ENCODE measurements around the gene FRA10AC1.
"Not testable (repeated sequence)": the region's sequence is repeated elsewhere in the genome, so short reads cannot be mapped to it uniquely, and the experiment has no call there.

The FRA10AC1 gene

DNA sequence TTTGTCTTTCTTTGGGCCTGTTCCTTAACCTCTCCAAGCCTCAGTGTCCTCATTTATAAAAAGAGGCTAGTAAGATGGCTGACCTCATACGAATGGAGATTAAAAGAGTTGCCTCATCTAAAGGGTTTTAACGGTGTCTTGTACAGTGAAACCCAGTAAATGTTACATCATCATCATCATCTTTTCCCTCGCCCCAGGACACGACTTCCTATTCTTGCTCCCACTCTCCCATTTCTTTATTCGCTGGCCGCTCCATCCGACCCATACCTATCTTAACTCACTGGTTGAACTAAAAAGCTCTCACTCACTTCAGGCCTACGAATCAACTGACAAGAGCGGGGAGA is 554 bp downstream of the FRA10AC1 start:
- peak; percentile 45 for DNase-seq

- DNase-seq = no peak
Observed at GRCh38 chr10:93697207-93697606, 5.2 kb downstream of the FRA10AC1 start.

- DNase-seq = not testable (repeated sequence)
Observed at GRCh38 chr10:93696582-93696981, 5.8 kb downstream of the FRA10AC1 start.

- no peak for DNase-seq
Observed at GRCh38 chr10:93695740-93696139, 6.7 kb downstream of the FRA10AC1 start.

DNA sequence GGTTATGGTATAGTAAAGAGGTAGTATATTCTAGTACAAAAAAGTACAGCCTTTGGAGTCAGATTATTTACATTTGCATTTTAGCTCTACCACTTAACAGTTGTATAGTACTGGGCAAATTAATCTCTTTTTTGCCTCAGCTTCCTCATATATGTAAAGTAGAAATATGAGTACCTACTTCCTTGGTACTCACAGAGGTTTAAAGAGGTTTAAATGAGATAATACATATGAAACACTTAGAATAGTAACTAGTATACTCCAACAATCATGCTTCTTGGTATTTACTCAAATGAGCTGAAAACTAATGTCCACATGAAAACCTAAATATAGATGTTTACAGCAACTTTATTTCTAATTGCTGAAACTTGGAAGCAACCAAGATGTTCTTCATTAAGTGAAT is 14.7 kb downstream of the FRA10AC1 start:
- DNase-seq = no peak

- DNase-seq = peak; percentile 66
Observed at GRCh38 chr10:93680412-93681047, 21.9 kb downstream of the FRA10AC1 start.

- no peak for DNase-seq
Observed at GRCh38 chr10:93678805-93679587, 23.4 kb downstream of the FRA10AC1 start.

- no peak for DNase-seq
Observed at GRCh38 chr10:93678386-93678785, 24.0 kb downstream of the FRA10AC1 start.

DNA sequence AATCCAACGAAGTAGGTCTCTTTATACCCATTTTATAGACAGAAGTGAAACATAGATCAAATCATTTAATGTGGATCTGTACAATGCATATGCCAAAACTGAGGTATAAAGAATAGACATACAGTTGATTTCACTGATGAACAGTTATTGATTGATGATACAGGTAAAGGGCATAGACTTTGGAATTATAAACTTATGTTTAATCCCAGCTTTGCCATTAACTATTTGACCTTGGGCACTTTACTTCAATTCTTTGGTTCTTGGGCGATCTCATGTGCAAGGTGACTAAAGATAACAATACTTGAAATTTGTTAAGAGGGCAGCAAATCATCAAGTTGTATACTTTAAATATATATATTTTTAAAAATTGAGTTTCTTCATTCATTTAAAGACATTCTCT is 28.6 kb downstream of the FRA10AC1 start:
- no peak for DNase-seq

DNA sequence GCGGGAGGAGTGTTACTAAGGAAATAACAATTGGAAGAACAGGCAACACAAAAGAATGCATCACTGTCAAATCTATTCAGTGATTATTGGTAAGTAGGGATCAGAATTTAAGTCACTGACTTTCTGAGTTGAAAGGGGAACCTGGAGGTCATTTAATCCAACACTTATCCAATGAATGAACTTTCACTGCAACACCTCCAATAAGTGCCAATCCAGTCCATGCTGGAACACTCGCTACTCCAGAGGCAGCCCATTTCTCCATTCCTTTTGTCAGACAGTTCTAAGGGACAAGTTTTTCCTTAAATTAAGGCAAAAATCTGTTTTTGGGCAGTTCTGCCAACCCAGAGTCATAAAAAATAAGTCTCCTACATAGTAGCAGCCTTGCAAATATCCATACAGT is 29.5 kb downstream of the FRA10AC1 start:
- no peak for DNase-seq

DNA sequence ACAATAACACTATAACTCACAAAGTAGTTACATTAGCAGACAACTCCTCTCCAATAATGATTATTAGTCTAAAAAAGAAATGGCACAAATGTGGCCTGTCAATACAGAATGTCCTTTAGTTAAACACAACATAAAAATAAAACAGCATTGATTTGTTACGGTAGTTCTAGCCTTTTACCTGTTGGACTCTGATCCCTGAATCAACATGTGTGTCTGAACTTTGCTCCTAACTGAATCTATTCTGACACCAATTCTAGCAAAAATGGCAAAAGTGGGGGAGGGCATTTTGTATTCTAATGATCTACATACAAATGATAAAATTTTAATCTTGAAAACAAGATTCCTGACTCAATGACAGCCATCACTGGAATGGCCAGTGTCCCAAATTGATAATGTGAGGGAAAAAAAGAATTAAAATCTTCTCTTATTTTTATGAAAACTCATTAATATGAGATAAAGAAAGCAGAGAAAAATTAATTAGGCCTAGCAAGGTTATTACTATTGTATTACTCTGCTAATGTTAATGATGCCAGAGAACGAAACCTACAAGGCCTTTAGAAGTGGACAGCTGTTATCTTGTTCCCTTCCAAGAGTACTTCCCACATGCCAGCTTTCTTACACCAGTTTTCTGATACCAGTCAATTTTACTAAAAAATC is 30.2 kb downstream of the FRA10AC1 start:
- no peak for DNase-seq

DNA sequence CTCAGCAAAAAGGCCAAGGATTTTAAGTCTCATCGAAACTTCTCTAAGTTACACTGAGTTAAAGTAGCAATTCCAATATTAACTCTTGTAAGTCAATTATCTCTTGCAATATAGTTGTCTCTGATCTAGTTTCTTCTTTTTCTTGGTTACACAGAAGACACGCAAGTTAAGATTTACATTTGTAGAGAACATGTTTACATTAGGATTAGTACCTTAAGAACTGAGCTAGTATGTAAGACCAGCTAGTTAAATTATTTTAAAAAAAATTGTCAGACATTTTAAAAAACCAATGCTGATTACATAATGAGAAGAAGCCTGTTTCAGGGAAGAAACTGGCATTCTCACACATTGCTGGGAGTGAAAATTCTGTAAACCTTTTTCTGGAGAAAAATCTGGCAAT is 31.4 kb downstream of the FRA10AC1 start:
- DNase-seq = no peak

- no peak for DNase-seq
Observed at GRCh38 chr10:93670372-93670771, 32.0 kb downstream of the FRA10AC1 start.

- no peak for DNase-seq
Observed at GRCh38 chr10:93667795-93668194, 34.6 kb downstream of the FRA10AC1 start.

- no peak for DNase-seq
Observed at GRCh38 chr10:93666030-93666429, 36.4 kb downstream of the FRA10AC1 start.

DNA sequence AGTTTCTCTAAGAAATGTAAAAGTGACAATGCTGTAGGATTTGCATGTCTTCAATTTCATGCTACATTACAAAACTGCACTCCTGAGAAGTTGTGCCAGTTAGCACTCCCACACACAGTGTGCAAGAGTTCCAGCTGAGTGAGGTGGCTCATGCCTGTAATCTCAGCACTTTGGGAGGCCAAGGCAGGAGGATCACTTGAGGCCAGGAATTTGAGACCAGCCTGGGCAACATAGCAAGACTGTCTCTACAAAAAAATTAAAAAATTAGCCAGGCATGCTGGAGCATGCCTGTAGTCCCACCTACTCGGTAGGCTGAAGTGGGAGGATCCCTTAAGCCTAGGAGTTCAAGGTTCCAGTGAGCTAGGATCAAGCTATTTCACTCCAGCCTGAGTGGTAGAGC is 44.6 kb downstream of the FRA10AC1 start:
- no peak for DNase-seq

- no peak for DNase-seq
Observed at GRCh38 chr10:93656155-93656554, 46.2 kb downstream of the FRA10AC1 start.

- no peak for DNase-seq
Observed at GRCh38 chr10:93654201-93654600, 48.2 kb downstream of the FRA10AC1 start.

- no peak for DNase-seq
Observed at GRCh38 chr10:93652857-93653256, 49.5 kb downstream of the FRA10AC1 start.

DNA sequence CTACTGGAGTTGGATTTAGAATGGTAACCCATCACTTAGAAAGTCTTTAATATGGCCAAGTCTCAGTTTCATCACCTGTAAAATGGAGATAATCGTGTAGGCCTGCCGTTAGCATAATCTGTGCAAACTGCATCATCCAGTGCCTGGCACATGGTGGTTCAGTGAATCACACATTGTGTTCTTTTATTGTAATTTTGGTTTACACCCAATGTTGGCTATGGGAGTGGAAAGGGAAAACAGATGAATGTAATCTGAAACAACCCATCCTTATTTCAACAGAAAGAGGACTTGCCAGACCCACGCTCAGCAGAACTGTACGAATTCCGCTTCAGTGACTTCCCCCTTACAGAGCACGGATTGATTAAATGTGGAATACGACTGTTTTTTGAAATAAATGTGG is 62.6 kb downstream of the FRA10AC1 start:
- no peak for DNase-seq

DNA sequence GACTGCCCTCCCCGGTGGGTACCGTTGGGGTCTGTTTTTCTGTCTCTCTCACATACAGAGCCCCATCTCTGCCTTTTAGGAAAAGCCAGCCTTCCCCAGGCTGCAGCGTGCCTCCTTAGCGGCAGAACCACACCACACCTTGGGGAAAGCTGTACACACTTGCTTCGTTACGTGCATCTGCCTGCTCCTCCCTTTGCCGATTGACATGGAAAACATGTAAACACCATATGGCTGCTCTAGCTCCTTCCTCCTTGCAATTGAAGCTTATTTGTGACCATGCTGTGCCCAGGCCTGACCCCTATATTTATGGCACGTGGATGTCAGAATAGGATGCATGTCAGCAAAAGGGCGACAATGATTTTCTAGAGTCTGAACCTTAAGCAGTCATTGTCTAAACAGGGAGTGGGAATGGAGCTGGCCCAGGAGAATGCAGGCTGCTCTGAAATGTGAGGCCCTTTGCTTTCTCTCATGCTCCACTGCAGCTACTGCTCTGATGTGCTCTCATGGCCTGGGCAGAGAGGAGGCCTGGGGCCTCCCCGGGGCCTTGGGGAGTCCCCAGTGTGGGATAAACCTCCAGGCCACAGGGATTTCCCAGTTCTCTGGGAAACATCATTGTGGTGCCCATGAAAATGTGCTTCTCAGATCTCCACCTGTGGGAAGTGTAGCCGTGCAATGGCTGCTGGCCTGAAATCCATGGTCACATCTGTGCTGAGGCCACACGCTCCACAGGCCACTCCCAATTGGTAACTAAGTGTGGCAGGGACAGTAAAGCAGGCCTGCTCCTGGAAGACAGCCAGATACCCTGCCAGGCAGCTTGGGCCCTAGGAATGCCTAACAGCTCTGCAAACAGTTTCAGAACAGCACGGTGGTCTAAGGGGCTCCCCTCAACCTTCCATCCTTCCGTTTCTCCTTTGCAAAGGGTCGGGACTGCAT is 71.5 kb downstream of the FRA10AC1 start:
- DNase-seq = no peak

DNA sequence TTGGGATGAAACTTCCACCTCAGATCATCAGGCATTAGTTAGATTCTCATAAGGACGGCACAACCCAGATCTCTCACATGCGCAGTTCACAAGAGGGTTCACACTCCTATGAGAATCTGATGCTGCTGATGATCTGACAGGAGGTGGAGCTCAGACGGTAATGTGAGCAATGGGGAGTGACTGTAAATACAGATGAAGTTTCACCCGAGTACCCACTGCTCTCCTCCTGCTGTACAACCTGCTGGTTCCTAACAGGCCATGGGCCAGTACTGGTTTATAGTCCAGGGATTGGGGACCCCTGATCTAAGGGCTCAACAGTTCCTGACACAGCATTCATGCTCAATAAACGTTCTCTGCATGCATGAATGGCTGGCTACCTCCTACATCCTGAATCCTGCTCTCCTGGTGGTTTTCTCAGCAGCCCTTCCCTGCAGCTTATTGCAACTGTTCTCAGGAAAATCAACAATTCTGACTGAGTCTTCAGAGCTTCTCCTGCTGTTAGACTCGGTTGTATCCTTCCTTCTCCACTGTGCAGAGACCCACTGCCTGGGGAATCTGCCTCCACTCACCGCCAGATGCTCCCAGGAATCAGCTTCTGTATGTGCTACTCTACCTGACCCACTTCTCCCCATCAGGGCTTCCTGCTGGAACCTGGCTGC is 72.6 kb downstream of the FRA10AC1 start:
- DNase-seq = no peak

DNA sequence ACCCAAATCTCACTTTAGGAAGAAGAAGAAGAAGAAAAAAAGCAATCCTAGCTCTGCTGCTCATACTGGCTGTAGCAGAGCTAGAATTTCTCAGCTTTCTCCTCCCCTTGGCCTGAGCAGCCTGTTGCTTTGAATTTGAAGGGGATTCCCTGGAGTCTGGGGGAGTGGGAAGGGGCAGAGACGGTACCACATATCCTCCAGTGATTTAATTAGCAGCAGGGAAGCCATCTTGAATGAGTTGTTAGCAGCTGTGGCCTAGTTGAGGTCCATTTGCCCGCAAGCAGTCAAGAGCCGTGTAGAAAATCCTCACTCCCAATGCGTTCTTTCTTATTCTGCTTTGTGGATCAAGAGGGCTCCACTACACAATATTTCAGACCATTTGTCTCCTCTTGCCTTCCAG is 73.5 kb downstream of the FRA10AC1 start:
- no peak for DNase-seq
